Activated CD4-positive, alpha-beta T cell treated with anti-CD3 and anti-CD28 coated beads, Interleukin-2, amount 50 U/mL, for 16 hours (primary cell): ENCODE data around the gene PPM1L.
A peak's percentile ranks its signal among the peaks of the same experiment; 100 is the strongest.

Experiments
- DNase-seq: peaks from one replicate; pipeline ENCODE4 v3.0.0-alpha.2; 2020

PPM1L gene

GRCh38 chr3:161051856-161052255 lies 295.8 kb downstream of the PPM1L start:
- DNase-seq, result no peak

GRCh38 chr3:161054860-161055604 lies 299.0 kb downstream of the PPM1L start:
- no peak for DNase-seq

DNA sequence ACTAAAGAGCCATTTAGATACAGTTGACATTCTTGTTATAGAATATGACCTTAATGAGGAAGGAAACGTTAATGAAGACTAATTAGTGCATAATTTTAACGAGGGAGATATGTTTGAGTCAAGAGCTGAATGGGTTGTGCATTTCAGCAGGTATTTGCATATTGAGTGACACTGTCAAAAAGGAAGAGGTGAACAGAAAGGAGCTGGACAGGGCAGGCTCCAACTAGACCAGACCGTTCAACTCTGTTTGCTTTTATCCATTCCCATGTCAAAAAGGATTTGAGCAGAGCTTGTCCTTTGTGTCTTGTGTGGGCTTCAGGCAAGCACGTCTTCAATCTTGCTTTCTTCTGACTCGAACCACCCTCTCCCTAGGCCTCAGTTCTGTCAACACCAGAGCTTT lies 308.4 kb downstream of the PPM1L start:
- no peak for DNase-seq

GRCh38 chr3:161066930-161067329 lies 310.9 kb downstream of the PPM1L start:
- no peak for DNase-seq

GRCh38 chr3:161067335-161067734 lies 311.3 kb downstream of the PPM1L start:
- DNase-seq, result no peak

- DNase-seq, result peak; percentile 52
Observed at GRCh38 chr3:161069511-161070251, 313.6 kb downstream of the PPM1L start.

GRCh38 chr3:161070252-161070930 lies 314.4 kb downstream of the PPM1L start:
- DNase-seq, result no peak

DNA sequence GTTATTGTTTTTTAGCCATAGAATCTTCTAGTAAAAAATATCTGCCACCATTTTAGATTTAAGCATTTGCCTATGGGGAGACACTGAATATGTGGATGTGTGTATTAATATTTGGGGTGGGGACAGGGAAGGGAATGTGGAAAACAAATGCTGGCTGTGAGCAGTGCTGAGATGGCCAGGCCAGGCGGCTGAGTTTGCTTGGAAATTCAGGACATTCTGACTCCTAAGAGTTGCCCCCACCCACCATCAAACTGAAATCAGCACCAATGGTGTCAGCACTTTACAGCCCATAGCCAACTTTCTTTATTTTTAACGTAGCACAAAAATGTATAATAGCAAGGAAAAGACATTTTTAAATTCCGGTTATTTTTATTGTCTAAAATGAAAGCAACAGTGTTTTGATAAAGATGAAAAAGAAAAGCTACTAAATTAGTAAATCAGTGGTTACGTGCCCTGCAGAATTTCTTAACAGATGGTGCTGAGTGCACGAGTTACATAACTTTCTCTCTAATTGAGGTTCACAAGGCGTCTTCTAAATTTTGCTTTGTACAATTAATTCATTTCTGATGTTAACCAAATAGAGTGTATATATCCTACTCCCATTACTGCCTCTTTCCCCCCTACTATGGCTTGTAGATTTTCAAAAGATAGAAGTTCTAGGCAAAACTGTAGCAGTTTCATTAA lies 315.1 kb downstream of the PPM1L start:
- no peak for DNase-seq

GRCh38 chr3:161072211-161072621 lies 316.2 kb downstream of the PPM1L start:
- DNase-seq, result peak; percentile 47

GRCh38 chr3:161072751-161073150 lies 316.7 kb downstream of the PPM1L start:
- DNase-seq, result no peak

GRCh38 chr3:161073181-161073580 lies 317.1 kb downstream of the PPM1L start:
- no peak for DNase-seq

DNA sequence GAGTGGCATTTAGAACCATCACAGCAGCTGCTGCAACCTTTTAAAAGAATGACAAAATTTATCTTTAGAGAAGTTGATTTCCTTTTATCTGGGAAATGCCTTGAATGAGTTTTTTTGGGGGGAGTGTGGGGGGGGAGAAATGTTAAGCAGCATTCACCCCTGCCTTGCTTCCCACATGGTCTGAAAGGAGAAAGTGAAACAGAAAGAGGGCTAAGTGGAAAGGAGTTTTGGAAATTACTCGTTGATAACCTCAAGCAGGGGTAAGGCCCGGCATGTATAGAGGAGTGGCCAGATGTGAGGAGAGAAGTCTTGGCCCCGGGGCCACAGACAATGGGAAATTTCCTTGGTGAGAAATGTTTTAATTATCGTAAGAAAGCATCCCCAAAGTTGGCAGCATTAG lies 325.6 kb downstream of the PPM1L start:
- DNase-seq, result peak; percentile 48

- DNase-seq, result no peak
Observed at GRCh38 chr3:161082063-161082462, 326.0 kb downstream of the PPM1L start.

DNA sequence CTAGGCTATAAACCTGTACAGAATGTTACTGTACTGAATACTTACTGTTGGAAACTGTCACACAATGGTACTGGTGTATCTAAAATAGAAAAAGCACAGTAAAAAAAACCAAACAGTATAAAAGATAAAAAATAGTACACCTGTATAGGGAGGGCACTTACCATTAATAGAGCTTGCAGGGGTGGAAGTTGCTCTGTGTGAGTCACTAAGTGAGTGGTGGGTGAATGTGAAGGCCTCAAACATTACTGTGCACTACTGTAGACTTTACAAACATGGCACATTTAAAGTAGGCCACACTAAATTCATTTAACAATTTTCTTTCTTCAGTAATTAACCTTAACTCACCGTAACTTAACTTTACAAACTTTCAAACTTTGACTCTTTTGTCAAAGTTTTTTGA lies 327.1 kb downstream of the PPM1L start:
- no peak for DNase-seq

GRCh38 chr3:161084277-161084676 lies 328.2 kb downstream of the PPM1L start:
- no peak for DNase-seq

GRCh38 chr3:161093895-161094294 lies 337.9 kb downstream of the PPM1L start:
- DNase-seq, result no peak

DNA sequence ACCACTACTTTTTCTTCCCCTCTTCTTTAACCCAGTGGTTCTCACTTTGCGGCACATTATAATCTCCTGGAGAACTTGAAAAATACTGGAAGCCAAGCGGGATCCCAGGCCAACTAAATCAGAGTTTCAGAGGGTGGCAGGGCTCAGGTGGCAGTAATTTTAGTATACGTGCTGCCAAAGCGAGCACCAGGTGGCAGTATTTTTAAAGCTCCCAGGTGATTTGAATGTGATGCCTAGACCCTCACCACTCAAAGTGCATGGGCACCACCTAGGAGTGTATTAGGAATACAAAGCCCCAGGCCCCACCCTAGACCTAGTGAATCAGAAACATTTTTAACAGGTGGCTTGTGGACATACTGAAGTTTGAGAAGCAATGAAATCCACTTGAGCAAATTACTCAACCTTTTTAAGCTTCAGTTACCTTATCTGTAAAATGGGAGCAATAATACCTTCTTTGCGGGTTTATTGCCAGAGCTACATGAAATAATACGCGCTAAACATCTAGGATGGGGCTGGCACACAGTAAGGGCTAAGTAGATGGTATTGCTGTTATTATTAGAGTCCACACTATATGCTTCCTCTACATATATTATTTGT lies 340.8 kb downstream of the PPM1L start:
- DNase-seq, result peak; percentile 18

GRCh38 chr3:161100994-161101393 lies 345.0 kb downstream of the PPM1L start:
- DNase-seq, result no peak

GRCh38 chr3:161101609-161102008 lies 345.6 kb downstream of the PPM1L start:
- no peak for DNase-seq

DNA sequence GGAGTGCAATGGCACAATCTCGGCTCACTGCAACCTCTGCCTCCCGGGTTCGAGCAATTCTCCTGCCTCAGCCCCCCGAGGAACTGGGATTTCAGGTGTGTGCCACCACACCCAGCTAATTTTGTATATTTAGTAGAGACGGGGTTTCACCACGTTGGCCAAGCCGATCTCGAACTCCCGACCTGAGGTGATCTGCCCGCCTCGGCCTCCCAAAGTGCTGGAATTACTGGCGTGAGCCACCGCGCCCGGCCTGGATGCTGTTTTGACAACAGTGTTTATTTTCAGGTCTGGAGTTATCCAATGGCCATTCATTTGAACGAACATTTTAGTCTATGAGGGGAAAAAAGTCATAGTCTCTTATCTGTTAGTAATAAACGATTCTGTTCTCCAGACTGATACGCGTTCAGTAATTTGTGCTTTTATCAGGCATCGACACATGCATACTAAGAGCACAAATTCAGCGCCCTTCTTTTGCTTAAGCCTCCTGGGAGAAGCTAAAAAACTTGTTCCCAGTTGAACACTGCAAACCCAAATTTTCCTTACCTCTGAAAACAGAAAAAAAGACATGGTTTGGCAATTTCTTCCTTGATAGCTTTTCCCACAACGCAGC lies 347.9 kb downstream of the PPM1L start:
- DNase-seq, result no peak

DNA sequence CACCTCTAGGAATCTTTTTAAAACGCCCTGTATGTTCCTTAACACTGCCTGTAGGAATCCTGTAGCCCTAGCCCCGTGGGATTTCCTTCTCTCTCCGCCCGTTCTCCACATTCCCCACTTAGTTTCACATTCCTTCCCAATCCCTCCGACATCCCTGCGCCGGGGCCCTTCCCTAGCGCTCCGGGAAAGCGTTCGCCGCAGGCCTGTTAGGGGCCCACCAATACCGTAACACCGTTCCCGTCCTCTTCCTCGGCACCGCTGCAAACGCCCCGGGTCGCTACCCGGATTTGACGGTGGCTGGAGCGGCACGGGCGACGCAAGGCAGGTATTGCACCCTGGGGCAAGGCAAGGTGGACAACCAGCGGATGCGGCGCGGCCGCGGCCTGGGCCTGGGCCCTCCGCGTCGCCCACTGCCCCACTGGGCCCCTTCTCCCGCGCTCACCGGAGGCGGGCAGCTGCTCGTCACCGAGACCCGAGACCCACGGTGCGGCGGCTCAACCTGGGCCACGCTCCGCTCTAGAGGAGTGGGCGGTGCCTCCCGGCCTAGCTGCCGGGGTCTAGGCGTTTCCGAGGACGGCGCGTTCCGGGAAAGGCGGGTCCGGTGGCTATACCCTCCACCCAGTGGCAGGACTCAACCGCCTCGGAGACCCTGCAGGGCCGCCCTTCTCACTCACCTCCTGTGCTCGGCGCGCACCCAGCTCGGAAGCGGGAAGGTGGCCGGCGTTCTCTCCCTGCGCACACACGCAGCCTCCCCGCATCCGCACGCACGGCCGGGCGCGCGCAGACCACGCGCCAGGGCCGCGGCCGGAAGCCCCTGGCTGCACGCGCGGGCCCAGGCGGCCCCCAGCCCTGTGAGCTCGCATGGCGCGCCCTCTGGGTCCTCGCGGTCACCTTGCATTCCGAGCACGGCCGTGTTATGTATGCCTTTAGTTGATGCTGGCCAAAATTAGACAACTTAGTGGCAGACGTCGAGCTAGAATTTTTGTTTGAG lies 348.8 kb downstream of the PPM1L start, which contains the start of gene B3GALNT1:
B3GALNT1 (minus strand) TSS at position 789 of the 991 bp plus-strand sequence. CDS start 18,595 bp downstream, outside the sequence.
- DNase-seq, result peak; percentile 25
